GM12874 (cell line): ENCODE data around the gene DNAH2.

Source experiments
- CTCF ChIP-seq: IDR thresholded peaks from 2 replicates; pipeline ENCODE4 v1.5.1; 2011; ENCODE audit warnings: low read depth, mild to moderate bottlenecking, control low read depth, low read length, moderate library complexity; ENCODE audit not compliant: insufficient read depth

Gene DNAH2

GRCh38 chr17:7839876-7840261 is 122.3 kb downstream of the DNAH2 start:
- no peak for TF ChIP-seq CTCF

GRCh38 chr17:7840441-7840840 is 122.9 kb downstream of the DNAH2 start:
- no peak for TF ChIP-seq CTCF

GRCh38 chr17:7840875-7841274 is 123.3 kb downstream of the DNAH2 start:
- no peak for TF ChIP-seq CTCF

- no peak for TF ChIP-seq CTCF
Observed at GRCh38 chr17:7841396-7841914, 123.9 kb downstream of the DNAH2 start.

- no peak for TF ChIP-seq CTCF
Observed at GRCh38 chr17:7841915-7842379, 124.4 kb downstream of the DNAH2 start.

GRCh38 chr17:7842380-7843256 is 125.1 kb downstream of the DNAH2 start:
- TF ChIP-seq CTCF, result no peak

GRCh38 chr17:7843257-7843535 is 125.7 kb downstream of the DNAH2 start:
- no peak for TF ChIP-seq CTCF
